GM12874 (cell line): ENCODE data around the gene GPR143.

Experiments used
- TF ChIP-seq, protein P1 (sequence below): IDR thresholded peaks from 2 replicates; pipeline ENCODE4 v1.5.1; 2011; ENCODE audit warnings: low read depth, mild to moderate bottlenecking, control low read depth, low read length, moderate library complexity; ENCODE audit not compliant: insufficient read depth

The GPR143 gene

DNA sequence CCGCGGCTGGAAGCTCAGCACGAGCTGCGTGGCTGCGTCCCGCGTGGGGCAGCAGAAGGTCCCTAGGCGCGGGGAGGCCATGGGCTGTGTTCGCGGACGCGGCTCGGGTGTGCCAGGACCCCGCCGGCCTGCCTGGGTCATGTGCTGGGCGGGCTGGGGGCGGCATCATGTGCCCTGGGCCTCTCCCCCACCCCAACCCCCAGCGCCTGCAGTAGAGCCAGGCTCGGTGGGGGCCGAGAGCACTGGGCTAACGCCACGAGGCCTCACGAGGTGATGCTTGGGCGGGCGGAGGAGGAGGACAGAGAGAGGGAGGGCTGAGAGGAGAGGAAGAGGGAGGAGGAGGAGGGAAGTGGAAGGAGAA, at the start of gene GPR143:
Gene GPR143, minus strand, starts transcription at position 111 of the 361 bp plus-strand sequence. Its CDS starts 30 bp downstream, at position 81.
- TF ChIP-seq, protein P1, sequence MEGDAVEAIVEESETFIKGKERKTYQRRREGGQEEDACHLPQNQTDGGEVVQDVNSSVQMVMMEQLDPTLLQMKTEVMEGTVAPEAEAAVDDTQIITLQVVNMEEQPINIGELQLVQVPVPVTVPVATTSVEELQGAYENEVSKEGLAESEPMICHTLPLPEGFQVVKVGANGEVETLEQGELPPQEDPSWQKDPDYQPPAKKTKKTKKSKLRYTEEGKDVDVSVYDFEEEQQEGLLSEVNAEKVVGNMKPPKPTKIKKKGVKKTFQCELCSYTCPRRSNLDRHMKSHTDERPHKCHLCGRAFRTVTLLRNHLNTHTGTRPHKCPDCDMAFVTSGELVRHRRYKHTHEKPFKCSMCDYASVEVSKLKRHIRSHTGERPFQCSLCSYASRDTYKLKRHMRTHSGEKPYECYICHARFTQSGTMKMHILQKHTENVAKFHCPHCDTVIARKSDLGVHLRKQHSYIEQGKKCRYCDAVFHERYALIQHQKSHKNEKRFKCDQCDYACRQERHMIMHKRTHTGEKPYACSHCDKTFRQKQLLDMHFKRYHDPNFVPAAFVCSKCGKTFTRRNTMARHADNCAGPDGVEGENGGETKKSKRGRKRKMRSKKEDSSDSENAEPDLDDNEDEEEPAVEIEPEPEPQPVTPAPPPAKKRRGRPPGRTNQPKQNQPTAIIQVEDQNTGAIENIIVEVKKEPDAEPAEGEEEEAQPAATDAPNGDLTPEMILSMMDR: no peak

DNA sequence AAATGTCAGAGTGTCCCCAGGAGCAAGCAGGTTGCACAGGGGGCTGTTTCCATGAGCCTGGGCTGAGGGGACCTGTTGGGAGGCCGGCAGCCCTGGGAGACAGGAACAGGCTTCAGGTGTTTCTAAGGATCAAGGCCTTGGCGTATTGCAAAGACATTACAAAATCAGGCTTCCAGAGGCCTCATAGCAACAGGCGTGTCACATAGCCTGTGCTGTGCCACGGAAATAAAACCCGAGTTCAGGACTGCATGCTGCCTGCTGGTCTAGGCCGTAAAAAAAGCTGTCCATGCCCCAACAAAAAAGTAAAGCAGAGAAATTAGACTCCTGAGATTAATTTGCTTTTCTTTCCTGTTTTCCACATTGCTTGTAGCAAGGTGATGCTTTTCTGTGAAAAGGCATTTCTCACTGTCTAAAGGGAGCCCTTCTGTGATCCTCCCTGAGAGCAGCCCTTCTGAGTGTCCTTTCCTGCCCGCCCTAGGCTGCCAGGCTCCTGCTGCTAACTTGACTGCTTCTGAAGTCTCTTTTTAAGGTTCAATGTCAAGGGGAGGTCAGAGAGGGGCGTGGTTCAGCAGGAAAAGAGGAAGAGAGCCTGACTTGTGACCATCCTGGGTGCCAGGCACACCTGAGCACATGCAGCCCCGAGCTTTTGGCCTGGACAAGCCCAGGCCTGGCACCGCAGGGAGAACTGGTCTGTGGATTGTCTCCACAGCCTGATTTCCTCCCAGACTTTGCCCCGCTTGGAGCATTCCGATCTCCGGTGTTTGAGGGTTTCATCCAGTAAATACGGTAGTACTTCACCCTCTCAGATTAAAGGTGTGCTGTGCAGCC, 41.9 kb upstream of the GPR143 start:
- TF ChIP-seq, protein P1: no peak

DNA sequence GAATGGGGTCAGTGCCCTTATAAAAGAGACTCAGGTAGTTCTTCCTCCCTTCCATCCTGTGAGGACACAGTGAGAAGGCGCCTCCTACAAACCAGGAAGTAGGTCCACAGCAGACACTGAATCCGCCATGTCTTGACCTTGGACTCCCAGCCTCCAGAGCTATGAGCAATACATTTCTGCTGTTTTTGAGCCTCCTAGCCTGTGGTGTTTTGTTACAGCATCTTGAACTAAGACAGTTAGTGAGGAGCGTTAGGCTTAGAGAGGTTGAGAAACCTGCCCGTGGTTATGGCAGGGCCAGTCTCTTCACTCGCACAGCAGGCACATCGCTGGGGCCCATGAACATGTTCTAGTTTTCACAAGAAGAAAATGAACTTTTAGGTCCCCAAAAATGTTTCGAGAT, 40.3 kb upstream of the GPR143 start:
- TF ChIP-seq, protein P1: no peak

DNA sequence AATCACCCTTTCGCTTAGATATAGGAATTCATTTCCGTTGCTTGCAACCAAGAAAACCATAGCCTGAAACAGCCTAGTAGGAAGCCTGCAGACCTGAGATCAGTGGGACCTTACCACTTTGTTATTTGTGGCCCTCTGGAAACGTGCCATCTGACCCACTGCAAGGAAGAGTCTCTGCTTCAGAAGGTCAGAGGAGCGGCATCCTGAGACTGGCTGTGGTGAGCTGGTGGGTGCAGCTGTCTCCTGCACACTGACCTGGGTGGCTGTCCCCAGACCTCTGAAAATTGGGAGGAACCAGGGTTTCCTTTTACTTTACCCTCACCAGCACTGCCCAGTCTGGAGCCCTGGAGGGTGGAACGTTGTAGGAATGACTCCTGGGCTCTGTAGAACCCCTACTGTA, 38.8 kb upstream of the GPR143 start:
- TF ChIP-seq, protein P1: no peak

DNA sequence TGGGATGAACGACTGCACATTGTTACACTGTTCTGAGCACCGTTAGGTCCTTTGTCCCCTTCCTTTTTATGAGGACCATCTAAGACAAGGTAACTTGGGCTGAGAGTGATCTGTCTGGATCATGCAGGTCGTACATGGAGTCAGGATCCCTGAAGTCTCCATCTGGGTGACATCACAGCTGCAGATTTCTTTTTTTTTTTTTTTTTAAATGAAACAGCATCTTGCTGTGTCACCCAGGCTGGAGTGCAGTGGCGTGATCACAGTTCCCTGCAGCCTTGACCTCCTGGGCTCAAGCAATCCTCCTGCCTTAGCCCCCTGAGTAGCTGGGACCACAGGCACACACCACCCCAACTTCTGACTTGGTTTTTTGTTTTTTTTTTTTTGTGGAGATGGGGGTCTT, 37.1 kb upstream of the GPR143 start:
- TF ChIP-seq, protein P1: no peak

DNA sequence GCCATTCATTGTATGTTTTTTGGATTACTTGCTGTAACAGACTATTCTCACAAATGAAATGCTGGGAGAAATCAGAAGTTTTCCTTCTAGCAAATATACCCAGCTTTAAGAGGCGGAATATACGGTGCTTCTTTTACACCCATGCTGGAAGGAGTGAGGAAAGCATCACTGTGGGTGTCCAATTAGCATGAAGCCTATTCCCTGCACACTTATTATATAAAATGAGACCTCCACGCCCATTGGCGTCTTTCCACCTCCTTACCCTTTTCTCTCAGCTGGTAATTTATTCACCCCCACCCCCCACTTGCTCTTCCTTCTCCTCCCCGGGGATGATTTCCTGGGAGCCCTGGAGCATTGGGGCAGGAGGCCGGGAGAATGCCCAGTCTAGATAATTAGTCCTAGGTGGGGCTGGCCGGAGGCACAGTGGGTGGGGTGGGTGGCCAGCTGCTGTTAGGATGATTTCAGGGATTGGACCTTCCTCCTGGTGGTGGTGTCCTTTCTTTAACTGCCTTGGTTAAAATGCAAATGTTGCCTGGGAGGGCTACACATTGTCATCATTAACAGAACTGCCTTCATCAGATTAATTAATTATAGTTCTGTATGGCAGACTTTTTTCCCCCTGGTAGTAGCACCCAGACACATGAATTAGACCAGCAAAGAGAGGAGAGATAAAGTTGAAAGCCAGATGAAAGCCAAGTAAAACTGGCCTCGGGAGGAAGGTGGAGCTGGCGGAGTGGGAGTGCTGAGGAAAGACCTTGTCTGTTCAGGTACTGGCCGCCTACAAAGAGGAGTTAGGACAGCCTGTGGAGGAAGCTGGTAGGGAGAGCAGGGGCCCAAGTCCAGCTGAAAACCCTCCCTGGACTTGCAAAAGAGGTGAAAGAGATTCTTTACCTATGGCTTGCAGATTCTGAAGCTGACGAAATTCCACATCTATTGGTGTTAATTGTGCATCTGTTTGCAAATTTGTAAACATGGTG, 32.0 kb upstream of the GPR143 start:
- TF ChIP-seq, protein P1: no peak

DNA sequence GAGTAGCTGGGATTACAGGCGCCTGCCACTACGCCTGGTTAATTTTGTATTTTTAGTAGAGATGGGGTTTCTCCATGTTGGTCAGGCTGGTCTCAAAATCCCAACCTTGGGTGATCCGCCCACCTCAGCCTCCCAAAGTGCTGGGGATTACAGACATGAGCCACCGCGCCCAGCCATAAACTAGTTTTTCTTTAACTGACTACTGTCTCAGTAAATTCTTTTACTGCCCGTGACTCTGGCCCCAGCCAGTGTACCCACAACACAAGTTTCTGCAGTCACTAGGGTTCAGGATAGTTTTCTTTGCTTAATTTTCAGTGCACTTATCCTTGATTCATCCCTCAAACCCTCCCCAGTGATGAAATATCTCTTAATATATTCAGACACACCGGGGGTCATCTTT, 28.8 kb upstream of the GPR143 start:
- TF ChIP-seq, protein P1: no peak
